Naive thymus-derived CD4-positive, alpha-beta T cell (primary cell): ENCODE measurements around the gene RASSF8. TPM values are rescaled to one million over a fixed set of nuclear protein-coding genes. Genes with fewer than 3 reads are reported as not detected.

Source experiments
- ATAC-seq: fragments of 150-1000 bp; cut with Tn5 transposase; 2 replicates; pipeline ENCODE4 v1.10.0; 2021; ENCODE audit warnings: mild to moderate bottlenecking, moderate library complexity
- CTCF ChIA-PET: fragments of 350-600 bp; sonication (Branson Sonifier 250); formaldehyde crosslinking; loops from one replicate; lab custom pipeline; 2021; ENCODE audit warnings: antibody characterized with exemption; lab: Charles Lee
- POLR2A ChIA-PET: fragments of 350-600 bp; sonication (Branson Sonifier 250); formaldehyde crosslinking; loops from one replicate; lab custom pipeline; 2021; ENCODE audit warnings: antibody characterized with exemption, inconsistent platforms; lab: Charles Lee
- DNase-seq, 9 donors: peaks; one replicate each; pipeline versions ENCODE4 v3.0.0 to v3.0.0-alpha.2; 2020 to 2022; ENCODE audit warnings: mixed read lengths in 1 of 9
- H3K27ac ChIP-seq: one replicate; pipeline ENCODE4 v1.7.0; 2013; ENCODE audit warnings: mild to moderate bottlenecking, low read depth, low read length, moderate library complexity
- H3K27me3 ChIP-seq, 2 donors: one replicate each; pipeline ENCODE4 v1.7.0; 2013; ENCODE audit warnings: low read length in 2 of 2, mild to moderate bottlenecking in 2 of 2, moderate library complexity in 2 of 2; ENCODE audit not compliant: control insufficient read depth in 2 of 2, insufficient read depth in 2 of 2
- H3K36me3 ChIP-seq, 3 experiments: 1 replicate in 2 of 3; 2 replicates in 1 of 3; pipeline ENCODE4 v1.7.0; 2013; ENCODE audit warnings: low read length in 3 of 3, mild to moderate bottlenecking in 3 of 3, moderate library complexity in 1 of 3; ENCODE audit not compliant: insufficient read depth in 3 of 3, control insufficient read depth in 2 of 3
- H3K4me1 ChIP-seq, 2 donors: one replicate each; pipeline ENCODE4 v1.7.0; 2013; ENCODE audit warnings: low read length in 2 of 2, mild to moderate bottlenecking in 2 of 2, moderate library complexity in 1 of 2; ENCODE audit not compliant: control insufficient read depth in 2 of 2, insufficient read depth in 2 of 2
- H3K4me3 ChIP-seq: 2 replicates; pipeline ENCODE4 v1.7.0; 2013; ENCODE audit warnings: mild to moderate bottlenecking, low read length
- H3K9me3 ChIP-seq, 3 experiments: 1 replicate in 2 of 3; 2 replicates in 1 of 3; pipeline ENCODE4 v1.7.0; 2013; ENCODE audit warnings: low read length in 3 of 3; ENCODE audit not compliant: control insufficient read depth in 2 of 3
- H3K27ac Mint-ChIP-seq, 9 donors: one replicate each; pipeline ENCODE4 v1.8.0; 2020 to 2022; ENCODE audit warnings: mixed read lengths in 9 of 9, mild to moderate bottlenecking in 8 of 9, moderate library complexity in 5 of 9, inconsistent platforms in 2 of 9
- H3K27me3 Mint-ChIP-seq, 5 donors: one replicate each; pipeline ENCODE4 v1.8.0; 2021 to 2022; ENCODE audit warnings: mixed read lengths in 5 of 5, mild to moderate bottlenecking in 1 of 5
- H3K36me3 Mint-ChIP-seq, 5 donors: one replicate each; pipeline ENCODE4 v1.8.0; 2020 to 2022; ENCODE audit warnings: mixed read lengths in 5 of 5, mild to moderate bottlenecking in 3 of 5, inconsistent platforms in 1 of 5
- H3K4me1 Mint-ChIP-seq, 7 donors: one replicate each; pipeline ENCODE4 v1.8.0; 2020 to 2022; ENCODE audit warnings: mixed read lengths in 7 of 7, mild to moderate bottlenecking in 3 of 7, inconsistent platforms in 1 of 7
- H3K4me3 Mint-ChIP-seq, 10 donors: one replicate each; pipeline ENCODE4 v1.8.0; 2020 to 2022; ENCODE audit warnings: mild to moderate bottlenecking in 10 of 10, mixed read lengths in 10 of 10, moderate library complexity in 6 of 10, inconsistent platforms in 2 of 10
- H3K9me3 Mint-ChIP-seq, 11 donors: one replicate each; pipeline ENCODE4 v1.8.0; 2020 to 2022; ENCODE audit warnings: mixed read lengths in 11 of 11, mild to moderate bottlenecking in 4 of 11, inconsistent platforms in 1 of 11, moderate library complexity in 1 of 11
- intact Hi-C, 2 donors: fragments of 100-400 bp; cut with micrococcal nuclease; formaldehyde crosslinking; loops; one replicate each; pipeline ENCODE4 v1.15.1; 2023
- polyA plus RNA-seq, 2 donors: library from polyadenylated mRNA; unstranded; fragments of 300-500 nt; fragmentation: Illumina TruSeq; gene quantifications; one replicate each; pipeline ENCODE4 v1.2.3, GENCODE V29; 2021
- total RNA-seq, 6 experiments: library from RNA in 5 of 6; stranded (reverse) in 5 of 6; gene quantifications; 1 replicate in 5 of 6; 2 replicates in 1 of 6; pipeline ENCODE4 v1.2.3 and lab custom pipeline; 2021 to 2026

The RASSF8 gene
- total and polyA plus RNA-seq, 7 experiments from 2014 or later = 0.03 to 0.64 (median 0.18) TPM; not detected in 3

DNA sequence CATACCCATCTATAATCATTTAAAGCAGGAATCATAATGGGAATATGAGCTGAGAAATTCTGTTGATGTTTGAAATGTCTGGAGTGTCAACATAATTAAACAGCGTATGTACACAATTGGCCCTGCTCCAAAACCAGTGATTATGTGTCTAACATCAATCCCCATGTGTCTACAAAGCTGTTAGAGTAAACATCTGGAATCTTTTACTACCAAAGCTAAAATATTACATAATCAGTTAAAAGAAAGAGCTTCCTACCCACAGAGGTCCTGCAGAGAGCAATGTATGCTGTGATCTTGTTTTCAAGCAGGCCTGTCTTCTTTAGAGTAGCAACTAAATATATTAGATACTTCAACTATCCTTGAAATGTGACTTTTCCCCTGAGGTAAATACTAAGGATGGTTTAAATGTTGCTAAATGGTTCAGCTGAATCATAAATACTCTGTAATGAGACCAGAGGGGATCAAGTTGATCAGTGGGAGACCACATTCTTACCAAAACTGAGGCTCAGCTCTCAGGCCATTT is 74.3 kb downstream of the RASSF8 start:
- CTCF ChIA-PET = interaction anchor here (1.3 to 1.9 kb wide), 2 partner anchors 11 to 597 kb away, joined by 3 read pairs; no protein-coding TSS in a partner anchor
- Histone ChIP-seq H3K27ac (no peak overlapping the region), H3K27me3 (no peaks in the 10 kb centered on the region), H3K9me3 (no peaks in the 10 kb centered on the region), H3K4me3 (no peak overlapping the region), H3K36me3 (no peaks in the 10 kb centered on the region), H3K4me1 (no peaks in the 10 kb centered on the region)
- Mint-ChIP-seq H3K4me1 (peaks cover 0 to under 1% (median 0%) of the 10 kb centered on the region in 7 donors), H3K36me3 (no peaks in the 10 kb centered on the region), H3K9me3 (no peaks in the 10 kb centered on the region), H3K27ac (no peak overlapping the region), H3K27me3 (peaks cover 0 to 18% (median 0%) of the 10 kb centered on the region in 5 donors), H3K4me3 (no peak overlapping the region)
- POLR2A ChIA-PET = no interaction called here
- no peak for ATAC-seq
- intact Hi-C loops = no loop called here
- no peak for DNase-seq

- Histone ChIP-seq H3K27me3 (no peaks in the 10 kb centered on the region), H3K4me3 (no peak overlapping the region), H3K36me3 (no peaks in the 10 kb centered on the region), H3K27ac (no peak overlapping the region), H3K9me3 (no peaks in the 10 kb centered on the region), H3K4me1 (no peaks in the 10 kb centered on the region)
- ChIA-PET POLR2A (no interaction called here), CTCF (no interaction called here)
- no peak for DNase-seq
- Mint-ChIP-seq H3K27ac (no peak overlapping the region), H3K4me1 (no peaks in the 10 kb centered on the region), H3K9me3 (no peaks in the 10 kb centered on the region), H3K4me3 (no peak overlapping the region), H3K27me3 (peaks cover 0 to 19% (median 0%) of the 10 kb centered on the region in 5 donors), H3K36me3 (no peaks in the 10 kb centered on the region)
- ATAC-seq = no peak
- intact Hi-C loops = no loop called here
These were observed 76.1 kb downstream of the RASSF8 start for GRCh38 chr12:26034371-26035142.

DNA sequence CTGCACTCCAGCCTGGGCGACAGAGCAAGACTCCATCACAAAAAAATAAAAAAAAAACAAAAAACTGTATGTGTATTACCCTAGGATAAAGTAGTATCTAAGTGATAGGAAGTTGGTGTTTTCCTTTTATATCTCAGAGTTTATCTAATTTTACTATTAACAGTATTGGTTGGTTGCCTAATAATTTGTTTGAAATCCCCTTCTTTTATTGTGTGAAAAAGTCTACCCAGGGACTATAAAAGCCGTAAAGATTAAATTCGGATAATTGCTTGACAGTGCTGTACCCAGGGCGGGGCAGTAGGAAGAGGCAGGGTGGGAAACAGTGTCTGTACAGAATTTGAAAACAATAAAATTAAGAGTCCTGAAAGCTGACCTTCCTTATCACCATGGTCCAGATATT is 78.4 kb downstream of the RASSF8 start:
- CTCF ChIA-PET = interaction anchor here (1.2 kb wide), 1 partner anchor 38 kb away, joined by 3 read pairs; no protein-coding TSS in a partner anchor
- no peaks in the 10 kb centered on the region for H3K9me3 ChIP-seq

GRCh38 chr12:26037615-26038220 is 79.2 kb downstream of the RASSF8 start:
- CTCF ChIA-PET = interaction anchor here (1.2 kb wide), 1 partner anchor 37 kb away, joined by 3 read pairs; no protein-coding TSS in a partner anchor
- intact Hi-C loops = no loop called here
- Mint-ChIP-seq H3K4me3 (no peak overlapping the region), H3K27ac (no peak overlapping the region), H3K36me3 (no peaks in the 10 kb centered on the region), H3K9me3 (no peaks in the 10 kb centered on the region), H3K27me3 (peaks cover 0 to 9% (median 7%) of the 10 kb centered on the region in 5 donors), H3K4me1 (no peaks in the 10 kb centered on the region)
- H3K9me3 ChIP-seq = no peaks in the 10 kb centered on the region
- no peaks in the 10 kb centered on the region for H3K27me3 ChIP-seq
- ATAC-seq (no peak), DNase-seq (no peak)
- no peak overlapping the region for H3K27ac ChIP-seq
- POLR2A ChIA-PET = no interaction called here
- no peaks in the 10 kb centered on the region for H3K4me1 ChIP-seq
- no peaks in the 10 kb centered on the region for H3K36me3 ChIP-seq
- no peak overlapping the region for H3K4me3 ChIP-seq

More for the DNA sequence above, 78.4 kb downstream of the RASSF8 start:
- Histone ChIP-seq H3K27ac (no peak overlapping the region), H3K4me3 (no peak overlapping the region), H3K36me3 (no peaks in the 10 kb centered on the region), H3K27me3 (no peaks in the 10 kb centered on the region), H3K4me1 (no peaks in the 10 kb centered on the region)
- no peaks in the 10 kb centered on the region for H3K36me3 Mint-ChIP-seq
- POLR2A ChIA-PET = no interaction called here
- intact Hi-C loops = no loop called here
- no peak overlapping the region for H3K27ac Mint-ChIP-seq
- DNase-seq (no peak), ATAC-seq (no peak)
- no peaks in the 10 kb centered on the region for H3K9me3 Mint-ChIP-seq
- no peaks in the 10 kb centered on the region for H3K4me1 Mint-ChIP-seq
- peaks cover 0 to 9% (median 3%) of the 10 kb centered on the region in 5 donors for H3K27me3 Mint-ChIP-seq
- H3K4me3 Mint-ChIP-seq = no peak overlapping the region

- no peaks in the 10 kb centered on the region for H3K27me3 ChIP-seq
- no peak overlapping the region for H3K27ac ChIP-seq
- intact Hi-C loops = no loop called here
- CTCF ChIA-PET = no interaction called here
- H3K27me3 Mint-ChIP-seq = peaks cover 0 to 28% (median 13%) of the 10 kb centered on the region in 5 donors
- no peaks in the 10 kb centered on the region for H3K9me3 ChIP-seq
- no peaks in the 10 kb centered on the region for H3K4me1 Mint-ChIP-seq
- H3K4me1 ChIP-seq = no peaks in the 10 kb centered on the region
- POLR2A ChIA-PET = no interaction called here
- ATAC-seq (no peak), DNase-seq (no peak)
- H3K36me3 Mint-ChIP-seq = no peaks in the 10 kb centered on the region
- H3K27ac Mint-ChIP-seq = no peak overlapping the region
- H3K4me3 ChIP-seq = no peak overlapping the region
- H3K9me3 Mint-ChIP-seq = no peaks in the 10 kb centered on the region
- H3K4me3 Mint-ChIP-seq = no peak overlapping the region
- H3K36me3 ChIP-seq = no peaks in the 10 kb centered on the region
These were observed 84.2 kb downstream of the RASSF8 start for GRCh38 chr12:26042645-26043044.

DNA sequence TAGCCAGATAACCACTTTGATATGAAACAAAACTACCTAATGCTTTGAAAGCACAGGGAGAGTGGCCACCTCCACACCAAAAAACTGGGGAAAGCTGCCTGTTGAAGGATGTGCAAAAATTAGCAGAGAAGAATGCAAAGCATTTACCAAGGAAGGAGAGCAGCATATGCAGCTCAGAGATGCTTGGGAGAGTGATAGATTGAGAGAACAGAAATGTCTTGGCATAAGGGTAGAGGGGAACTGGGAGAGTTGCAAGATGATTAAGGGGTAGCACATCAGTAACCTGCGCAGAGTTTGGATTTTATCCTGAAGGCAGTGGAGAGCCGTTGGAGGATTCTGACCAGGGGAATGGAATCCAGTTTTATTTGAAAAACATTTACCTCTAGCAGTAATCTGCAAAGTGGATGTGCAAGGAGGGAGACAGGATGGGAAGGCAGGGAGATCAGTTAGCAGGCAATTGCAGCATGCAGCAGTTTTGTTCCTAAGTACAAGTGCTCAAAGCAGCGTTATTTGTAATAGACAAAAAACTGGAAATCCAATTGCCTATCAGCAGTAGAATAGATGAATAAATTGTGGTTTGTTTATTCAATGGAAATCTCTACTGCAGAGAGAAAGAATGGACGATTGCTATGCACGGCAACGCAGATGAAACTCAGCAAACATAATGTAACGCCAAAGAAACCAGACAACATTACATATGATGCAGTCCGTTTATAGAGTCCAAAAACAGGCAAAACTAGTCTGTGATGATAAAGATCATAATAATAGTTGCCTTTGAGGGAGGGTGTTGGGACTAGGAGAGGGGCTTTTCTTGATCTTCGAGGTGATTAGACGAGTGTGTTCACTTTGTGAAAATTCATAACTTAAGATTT is 84.9 kb downstream of the RASSF8 start:
- no peak overlapping the region for H3K4me3 Mint-ChIP-seq
- H3K9me3 Mint-ChIP-seq = no peaks in the 10 kb centered on the region
- H3K4me1 ChIP-seq = no peaks in the 10 kb centered on the region
- DNase-seq (no peak), ATAC-seq (no peak)
- no peaks in the 10 kb centered on the region for H3K36me3 ChIP-seq
- ChIA-PET CTCF (no interaction called here), POLR2A (no interaction called here)
- no peaks in the 10 kb centered on the region for H3K36me3 Mint-ChIP-seq
- no peaks in the 10 kb centered on the region for H3K4me1 Mint-ChIP-seq
- H3K27me3 Mint-ChIP-seq = peaks cover 0 to 27% (median 15%) of the 10 kb centered on the region in 5 donors
- H3K27ac Mint-ChIP-seq = peak overlapping the region in 1 of 9 donors; percentile 58
- H3K4me3 ChIP-seq = no peak overlapping the region
- intact Hi-C loops = no loop called here
- H3K27me3 ChIP-seq = no peaks in the 10 kb centered on the region
- H3K27ac ChIP-seq = no peak overlapping the region
- no peaks in the 10 kb centered on the region for H3K9me3 ChIP-seq
